ENCODE measurements around the gene EHBP1.

DNA sequence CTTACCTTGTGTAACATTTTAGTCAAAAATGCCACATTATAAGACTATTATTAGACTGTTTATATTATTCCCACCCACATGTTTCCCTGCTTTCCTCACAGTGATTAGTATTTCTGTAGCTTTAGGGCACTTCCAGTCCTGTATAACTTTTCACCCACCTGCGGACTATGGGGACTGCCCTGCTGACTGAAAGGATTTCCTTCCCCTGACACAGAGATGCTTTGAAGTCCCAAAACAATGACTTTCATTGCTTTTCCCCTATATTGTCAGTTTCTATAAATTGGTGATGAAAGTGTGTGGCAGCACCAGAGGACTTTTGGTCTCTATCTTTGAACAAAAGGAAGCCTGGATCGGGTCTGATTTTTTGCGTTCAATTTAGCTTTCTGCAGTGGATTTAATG is 286.1 kb downstream of the EHBP1 start:
- TF ChIP-seq EZH2 (IDR thresholded peaks at IDR 0.05; ENCODE audit: borderline replicate concordance, low read length) (no peak), CTCF (IDR thresholded peaks at IDR 0.05; ENCODE audit: low read length) (no peak)
